CD4-positive, alpha-beta T cell (primary cell): ENCODE measurements around the gene HSPA4. TPM values are rescaled to one million over a fixed set of nuclear protein-coding genes. Genes with fewer than 3 reads are reported as not detected.

ENCODE experiments used
- ATAC-seq: fragments of 200-7000 bp; cut with Tn5 transposase; one replicate; pipeline ENCODE4 v1.10.0; 2022; ENCODE audit warnings: mild to moderate bottlenecking; ENCODE audit not compliant: poor library complexity
- CTCF ChIA-PET: fragments of 350-600 bp; sonication (Branson Sonifier 250); formaldehyde crosslinking; loops from one replicate; lab custom pipeline; 2021; ENCODE audit warnings: antibody characterized with exemption, inconsistent platforms; lab: Charles Lee
- POLR2A ChIA-PET: fragments of 350-600 bp; sonication (Branson Sonifier 250); formaldehyde crosslinking; loops from one replicate; lab custom pipeline; 2021; ENCODE audit warnings: antibody characterized with exemption, inconsistent platforms; lab: Charles Lee
- DNase-seq, 14 experiments: peaks; one replicate each; pipeline ENCODE4 v3.0.0-alpha.2; 2013 to 2020; ENCODE audit warnings: mixed read lengths in 2 of 14
- H3K27ac ChIP-seq, 2 donors: one replicate each; pipeline versions ENCODE4 v1.5.1 to v1.7.0; 2013; ENCODE audit warnings: low read length in 2 of 2, low read depth in 1 of 2, mild to moderate bottlenecking in 1 of 2
- H3K27me3 ChIP-seq, 2 experiments: 1 replicate in 1 of 2; 2 replicates in 1 of 2; pipeline versions ENCODE4 v1.6.1 to v1.7.0; 2013; ENCODE audit warnings: low read length in 2 of 2, control low read depth in 1 of 2, mild to moderate bottlenecking in 1 of 2, moderate library complexity in 1 of 2; ENCODE audit not compliant: insufficient read depth in 2 of 2, control insufficient read depth in 1 of 2
- H3K36me3 ChIP-seq: one replicate; pipeline ENCODE4 v1.6.1; 2013; ENCODE audit warnings: low read length, control low read depth; ENCODE audit not compliant: insufficient read depth
- H3K4me1 ChIP-seq: one replicate; pipeline ENCODE4 v1.6.1; 2013; ENCODE audit warnings: low read length, control low read depth; ENCODE audit not compliant: insufficient read depth
- H3K4me3 ChIP-seq: one replicate; pipeline ENCODE4 v1.5.1; 2013; ENCODE audit warnings: mild to moderate bottlenecking, low read length, moderate library complexity
- H3K9me3 ChIP-seq, 2 experiments: 1 replicate in 1 of 2; 2 replicates in 1 of 2; pipeline versions ENCODE4 v1.6.1 to v1.7.0; 2013; ENCODE audit warnings: low read length in 2 of 2, mild to moderate bottlenecking in 2 of 2, control low read depth in 1 of 2, moderate library complexity in 1 of 2; ENCODE audit not compliant: control insufficient read depth in 1 of 2, insufficient read depth in 1 of 2
- H3K27ac Mint-ChIP-seq: one replicate; pipeline ENCODE4 v1.8.0; 2020; ENCODE audit warnings: mixed read lengths
- H3K27me3 Mint-ChIP-seq: one replicate; pipeline ENCODE4 v1.8.0; 2021; ENCODE audit warnings: mixed read lengths
- H3K36me3 Mint-ChIP-seq: one replicate; pipeline ENCODE4 v1.8.0; 2021; ENCODE audit warnings: low read depth, mixed read lengths
- H3K4me1 Mint-ChIP-seq: one replicate; pipeline ENCODE4 v1.8.0; 2021; ENCODE audit warnings: low read depth, mixed read lengths
- H3K4me3 Mint-ChIP-seq: one replicate; pipeline ENCODE4 v1.8.0; 2020; ENCODE audit warnings: mild to moderate bottlenecking, mixed read lengths
- H3K9me3 Mint-ChIP-seq: one replicate; pipeline ENCODE4 v1.8.0; 2020; ENCODE audit warnings: mixed read lengths
- intact Hi-C, 2 experiments: fragments of 100-400 bp; cut with DNase I in 1 of 2; cut with micrococcal nuclease in 1 of 2; formaldehyde crosslinking; loops; one replicate each; pipeline versions ENCODE4 v1.15.1 to v1.9.0; 2023 to 2025; cut with DNase I, micrococcal nuclease
- total RNA-seq, 174 experiments: library from RNA in 2 of 174; stranded (reverse) in 2 of 174; gene quantifications; one replicate each; pipeline ENCODE4 v1.2.3 and lab custom pipeline; 2021 to 2026
- TF ChIP-seq, protein P1 (sequence below): fragments of 200-600 bp; IDR thresholded peaks from one replicate; pipeline ENCODE4 v1.8.0; 2022; ENCODE audit warnings: antibody characterized with exemption, mild to moderate bottlenecking

The HSPA4 gene
- total RNA-seq, 2 experiments from 2014 or later, result 42.2 to 44.7 TPM

DNA sequence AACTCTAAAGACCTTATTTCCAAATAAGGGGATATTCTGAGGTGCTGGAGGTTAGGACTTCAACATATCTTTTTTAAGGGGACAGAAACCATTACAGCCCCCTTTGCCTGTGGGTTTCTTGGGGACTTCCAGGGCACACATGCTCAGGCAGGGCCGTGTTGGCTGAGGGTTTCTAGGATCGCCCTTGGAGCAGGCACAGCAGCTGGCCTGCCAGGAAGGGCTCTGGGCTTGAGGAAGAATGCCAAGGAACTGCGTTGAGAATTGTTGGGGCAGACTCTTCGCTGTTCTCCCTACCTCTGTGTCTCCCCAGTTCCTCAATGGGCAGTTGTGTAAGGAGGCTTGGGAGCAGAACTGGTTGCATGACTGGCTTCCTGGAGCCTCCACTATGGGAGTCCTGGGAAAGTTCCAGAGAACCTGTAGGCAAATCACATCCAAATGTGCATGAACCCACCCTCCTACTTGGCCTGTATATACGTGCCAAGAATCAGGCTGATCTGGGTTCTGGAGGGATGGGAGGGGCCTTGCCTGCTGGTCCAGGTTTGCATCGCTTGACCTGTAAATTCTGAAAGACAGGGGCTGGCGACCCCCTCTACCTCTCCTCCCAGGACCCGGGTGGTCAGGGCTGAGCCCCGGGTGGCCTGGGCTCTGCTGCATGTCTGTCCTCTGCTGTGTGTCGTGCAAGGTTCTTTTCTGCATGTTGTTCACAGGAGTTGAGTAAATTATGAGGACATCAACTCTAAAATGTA is 65.5 kb downstream of the HSPA4 start:
- Histone ChIP-seq H3K4me1 (no peaks in the 10 kb centered on the region), H3K36me3 (no peaks in the 10 kb centered on the region), H3K4me3 (no peak overlapping the region), H3K27me3 (no peaks in the 10 kb centered on the region), H3K9me3 (no peaks in the 10 kb centered on the region), H3K27ac (no peak overlapping the region)
- ChIA-PET CTCF (no interaction called here), POLR2A (no interaction called here)
- no peak for ATAC-seq
- TF ChIP-seq, protein P1, sequence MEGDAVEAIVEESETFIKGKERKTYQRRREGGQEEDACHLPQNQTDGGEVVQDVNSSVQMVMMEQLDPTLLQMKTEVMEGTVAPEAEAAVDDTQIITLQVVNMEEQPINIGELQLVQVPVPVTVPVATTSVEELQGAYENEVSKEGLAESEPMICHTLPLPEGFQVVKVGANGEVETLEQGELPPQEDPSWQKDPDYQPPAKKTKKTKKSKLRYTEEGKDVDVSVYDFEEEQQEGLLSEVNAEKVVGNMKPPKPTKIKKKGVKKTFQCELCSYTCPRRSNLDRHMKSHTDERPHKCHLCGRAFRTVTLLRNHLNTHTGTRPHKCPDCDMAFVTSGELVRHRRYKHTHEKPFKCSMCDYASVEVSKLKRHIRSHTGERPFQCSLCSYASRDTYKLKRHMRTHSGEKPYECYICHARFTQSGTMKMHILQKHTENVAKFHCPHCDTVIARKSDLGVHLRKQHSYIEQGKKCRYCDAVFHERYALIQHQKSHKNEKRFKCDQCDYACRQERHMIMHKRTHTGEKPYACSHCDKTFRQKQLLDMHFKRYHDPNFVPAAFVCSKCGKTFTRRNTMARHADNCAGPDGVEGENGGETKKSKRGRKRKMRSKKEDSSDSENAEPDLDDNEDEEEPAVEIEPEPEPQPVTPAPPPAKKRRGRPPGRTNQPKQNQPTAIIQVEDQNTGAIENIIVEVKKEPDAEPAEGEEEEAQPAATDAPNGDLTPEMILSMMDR, result no peak
- Mint-ChIP-seq H3K9me3 (no peaks in the 10 kb centered on the region), H3K4me1 (no peaks in the 10 kb centered on the region), H3K27me3 (no peaks in the 10 kb centered on the region), H3K4me3 (no peak overlapping the region), H3K36me3 (no peaks in the 10 kb centered on the region), H3K27ac (no peak overlapping the region)
- intact Hi-C loops, result loop anchor here in 1 of 2 experiments (2.0 to 10.0 kb wide), 5 partner anchors 71 to 827 kb away; partner anchors contain the start of gene FSTL4
- DNase-seq, result no peak

DNA sequence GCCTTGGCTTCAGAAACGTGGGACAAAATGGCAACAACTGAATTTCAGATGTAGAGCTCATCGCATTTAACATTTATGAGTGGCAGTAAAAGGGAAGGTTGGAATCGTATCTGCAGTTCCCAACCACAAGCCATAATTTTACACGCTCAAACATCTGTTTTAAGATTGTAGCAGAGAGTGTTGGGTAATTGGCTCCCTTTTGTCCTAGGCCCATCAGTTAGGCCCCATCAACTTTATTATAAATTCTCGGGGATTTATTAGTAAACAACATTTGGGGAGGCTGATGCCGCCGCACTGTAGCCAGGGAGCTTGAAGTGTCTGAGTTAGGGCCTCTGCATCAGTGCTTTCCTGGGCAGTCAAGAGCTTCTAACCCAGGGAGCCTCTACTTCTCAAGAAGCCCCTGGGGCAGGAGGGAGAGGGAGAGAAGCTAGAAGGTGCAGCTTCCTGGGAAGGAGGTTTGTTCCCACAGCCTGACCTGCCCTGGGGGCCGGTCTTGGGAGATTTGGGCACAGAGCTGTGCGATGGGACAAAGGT is 66.2 kb downstream of the HSPA4 start:
- Histone ChIP-seq H3K36me3 (no peaks in the 10 kb centered on the region), H3K4me3 (no peak overlapping the region), H3K27ac (no peak overlapping the region), H3K4me1 (no peaks in the 10 kb centered on the region), H3K9me3 (no peaks in the 10 kb centered on the region), H3K27me3 (no peaks in the 10 kb centered on the region)
- H3K36me3 Mint-ChIP-seq, result no peaks in the 10 kb centered on the region
- ChIA-PET CTCF (no interaction called here), POLR2A (no interaction called here)
- H3K9me3 Mint-ChIP-seq, result no peaks in the 10 kb centered on the region
- no peak for ATAC-seq
- H3K4me3 Mint-ChIP-seq, result no peak overlapping the region
- DNase-seq, result no peak
- H3K27ac Mint-ChIP-seq, result no peak overlapping the region
- H3K4me1 Mint-ChIP-seq, result no peaks in the 10 kb centered on the region
- TF ChIP-seq, protein P1, result no peak
- intact Hi-C loops, result loop anchor here in 1 of 2 experiments (2.0 to 10.0 kb wide), 5 partner anchors 71 to 827 kb away; partner anchors contain the start of gene FSTL4
- no peaks in the 10 kb centered on the region for H3K27me3 Mint-ChIP-seq

DNA sequence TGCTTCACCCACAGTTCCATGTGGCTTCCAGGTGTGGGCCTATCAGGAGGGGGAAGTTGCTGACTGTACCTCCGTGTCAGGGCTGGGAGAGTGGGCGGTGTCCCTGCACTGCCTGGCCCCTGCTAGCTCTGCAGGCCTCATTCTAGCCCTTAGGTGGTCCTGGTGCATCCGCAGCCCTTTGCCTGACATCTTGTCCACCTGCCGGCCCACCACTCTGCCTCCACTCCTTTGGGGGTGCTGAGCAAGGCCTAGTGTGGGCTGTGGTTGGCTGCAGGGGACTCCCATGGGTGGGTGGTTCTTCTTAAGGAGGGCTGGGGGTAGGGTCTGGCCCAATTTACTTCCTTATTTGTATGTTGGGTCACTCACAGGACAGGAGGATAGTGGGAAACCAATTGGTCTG is 66.9 kb downstream of the HSPA4 start:
- Mint-ChIP-seq H3K27ac (no peak overlapping the region), H3K27me3 (no peaks in the 10 kb centered on the region), H3K4me3 (no peak overlapping the region), H3K4me1 (no peaks in the 10 kb centered on the region), H3K36me3 (no peaks in the 10 kb centered on the region), H3K9me3 (no peaks in the 10 kb centered on the region)
- no peak for ATAC-seq
- no peaks in the 10 kb centered on the region for H3K4me1 ChIP-seq
- no peaks in the 10 kb centered on the region for H3K27me3 ChIP-seq
- ChIA-PET CTCF (no interaction called here), POLR2A (no interaction called here)
- intact Hi-C loops, result loop anchor here in 1 of 2 experiments (5.0 to 10.0 kb wide), 4 partner anchors 306 to 826 kb away; partner anchors contain the start of gene FSTL4
- H3K4me3 ChIP-seq, result no peak overlapping the region
- no peak overlapping the region for H3K27ac ChIP-seq
- H3K9me3 ChIP-seq, result no peaks in the 10 kb centered on the region
- no peak for DNase-seq
- H3K36me3 ChIP-seq, result no peaks in the 10 kb centered on the region
- TF ChIP-seq, protein P1, result no peak
